ENCODE data around the gene CACNA2D3. TPM values are rescaled to one million over a fixed set of nuclear protein-coding genes. Genes with fewer than 3 reads are reported as not detected.

Gene CACNA2D3
- total RNA-seq, 4 donors from 2014 or later: 0.83 to 5.0 (median 2.5) TPM

- DNase-seq: no peak
- H3K4me3 ChIP-seq: no peak overlapping the region
- no peak overlapping the region for H3K27ac ChIP-seq
- H3K36me3 ChIP-seq: no peaks in the 10 kb centered on the region
- H3K9me3 ChIP-seq: no peaks in the 10 kb centered on the region
- H3K27me3 ChIP-seq: no peaks in the 10 kb centered on the region
- no peaks in the 10 kb centered on the region for H3K4me1 ChIP-seq
- intact Hi-C loops (cut with DNase I; ENCODE audit: low total_unique reads): no loop called here
- TF ChIP-seq CTCF (IDR thresholded peaks at IDR 0.05): no peak
- TF ChIP-seq POLR2A (IDR thresholded peaks at IDR 0.05): no peak
Measured at GRCh38 chr3:54691289-54691771, 569.0 kb downstream of the CACNA2D3 start.

- no peaks in the 10 kb centered on the region for H3K27me3 ChIP-seq
- intact Hi-C loops (cut with DNase I; ENCODE audit: low total_unique reads): no loop called here
- no peak for DNase-seq
- H3K4me1 ChIP-seq: no peaks in the 10 kb centered on the region
- H3K27ac ChIP-seq: no peak overlapping the region
- H3K9me3 ChIP-seq: no peaks in the 10 kb centered on the region
- no peak for TF ChIP-seq CTCF (IDR thresholded peaks at IDR 0.05)
- no peak for TF ChIP-seq POLR2A (IDR thresholded peaks at IDR 0.05)
- no peaks in the 10 kb centered on the region for H3K36me3 ChIP-seq
- no peak overlapping the region for H3K4me3 ChIP-seq
Measured at GRCh38 chr3:54696313-54696712, 574.0 kb downstream of the CACNA2D3 start.

GRCh38 chr3:54698054-54698453 is 575.7 kb downstream of the CACNA2D3 start:
- H3K4me3 ChIP-seq: no peak overlapping the region
- TF ChIP-seq CTCF (IDR thresholded peaks at IDR 0.05) (no peak), POLR2A (IDR thresholded peaks at IDR 0.05) (no peak)
- no peak for DNase-seq
- intact Hi-C loops (cut with DNase I; ENCODE audit: low total_unique reads): no loop called here
- no peak overlapping the region for H3K27ac ChIP-seq
- no peaks in the 10 kb centered on the region for H3K36me3 ChIP-seq
- H3K9me3 ChIP-seq: no peaks in the 10 kb centered on the region
- H3K4me1 ChIP-seq: no peaks in the 10 kb centered on the region
- no peaks in the 10 kb centered on the region for H3K27me3 ChIP-seq

- Histone ChIP-seq H3K36me3 (no peaks in the 10 kb centered on the region), H3K9me3 (no peaks in the 10 kb centered on the region)
Measured at GRCh38 chr3:54703923-54704322, 581.6 kb downstream of the CACNA2D3 start.

GRCh38 chr3:54705730-54706129 is 583.4 kb downstream of the CACNA2D3 start:
- Histone ChIP-seq H3K9me3 (no peaks in the 10 kb centered on the region), H3K4me1 (no peaks in the 10 kb centered on the region), H3K36me3 (no peaks in the 10 kb centered on the region), H3K27ac (no peak overlapping the region), H3K4me3 (no peak overlapping the region), H3K27me3 (no peaks in the 10 kb centered on the region)
- no peak for DNase-seq
- intact Hi-C loops (cut with DNase I; ENCODE audit: low total_unique reads): no loop called here
- TF ChIP-seq CTCF (IDR thresholded peaks at IDR 0.05): no peak
- no peak for TF ChIP-seq POLR2A (IDR thresholded peaks at IDR 0.05)

More at GRCh38 chr3:54703923-54704322, 581.6 kb downstream of the CACNA2D3 start:
- Histone ChIP-seq H3K27me3 (no peaks in the 10 kb centered on the region), H3K4me1 (no peaks in the 10 kb centered on the region), H3K27ac (no peak overlapping the region), H3K4me3 (no peak overlapping the region)
- no peak for TF ChIP-seq CTCF (IDR thresholded peaks at IDR 0.05)
- TF ChIP-seq POLR2A (IDR thresholded peaks at IDR 0.05): no peak
- intact Hi-C loops (cut with DNase I; ENCODE audit: low total_unique reads): no loop called here
- DNase-seq: no peak

All from uterus (tissue), 4 donors.